VCaP (cell line): ENCODE measurements around the gene ZNF25.

ENCODE experiments used
- H3K27ac ChIP-seq: fragments of 450-650 bp; 2 replicates; pipeline ENCODE4 v1.5.1; 2017
- TF ChIP-seq, protein P1 (sequence below): fragments of 450-650 bp; conservative IDR thresholded peaks from 2 replicates; pipeline ENCODE4 v1.5.1; 2017; ENCODE audit warnings: mild to moderate bottlenecking, moderate library complexity

ZNF25 gene

DNA sequence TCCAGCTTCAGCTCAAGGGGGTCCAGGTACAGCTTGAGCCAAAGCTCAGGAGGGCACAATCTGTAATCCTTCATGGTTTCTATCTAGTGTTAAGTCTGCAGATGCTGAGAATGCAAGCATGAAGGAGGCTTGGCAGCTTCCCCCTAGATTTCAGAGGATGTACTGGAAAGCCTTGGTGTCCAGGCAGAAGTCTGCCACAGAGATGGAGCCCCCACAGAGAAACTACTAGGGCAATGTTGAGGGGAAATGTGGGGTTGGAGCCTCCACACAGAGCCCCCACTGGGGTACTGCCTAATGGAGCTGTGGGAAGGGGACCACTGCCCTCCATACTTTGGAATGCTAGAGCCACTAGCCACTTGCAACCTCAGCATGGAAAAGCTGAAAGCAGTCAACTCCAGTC lies 11.4 kb downstream of the ZNF25 start:
- no peak overlapping the region for H3K27ac ChIP-seq
- TF ChIP-seq, protein P1, sequence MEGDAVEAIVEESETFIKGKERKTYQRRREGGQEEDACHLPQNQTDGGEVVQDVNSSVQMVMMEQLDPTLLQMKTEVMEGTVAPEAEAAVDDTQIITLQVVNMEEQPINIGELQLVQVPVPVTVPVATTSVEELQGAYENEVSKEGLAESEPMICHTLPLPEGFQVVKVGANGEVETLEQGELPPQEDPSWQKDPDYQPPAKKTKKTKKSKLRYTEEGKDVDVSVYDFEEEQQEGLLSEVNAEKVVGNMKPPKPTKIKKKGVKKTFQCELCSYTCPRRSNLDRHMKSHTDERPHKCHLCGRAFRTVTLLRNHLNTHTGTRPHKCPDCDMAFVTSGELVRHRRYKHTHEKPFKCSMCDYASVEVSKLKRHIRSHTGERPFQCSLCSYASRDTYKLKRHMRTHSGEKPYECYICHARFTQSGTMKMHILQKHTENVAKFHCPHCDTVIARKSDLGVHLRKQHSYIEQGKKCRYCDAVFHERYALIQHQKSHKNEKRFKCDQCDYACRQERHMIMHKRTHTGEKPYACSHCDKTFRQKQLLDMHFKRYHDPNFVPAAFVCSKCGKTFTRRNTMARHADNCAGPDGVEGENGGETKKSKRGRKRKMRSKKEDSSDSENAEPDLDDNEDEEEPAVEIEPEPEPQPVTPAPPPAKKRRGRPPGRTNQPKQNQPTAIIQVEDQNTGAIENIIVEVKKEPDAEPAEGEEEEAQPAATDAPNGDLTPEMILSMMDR: no peak

DNA sequence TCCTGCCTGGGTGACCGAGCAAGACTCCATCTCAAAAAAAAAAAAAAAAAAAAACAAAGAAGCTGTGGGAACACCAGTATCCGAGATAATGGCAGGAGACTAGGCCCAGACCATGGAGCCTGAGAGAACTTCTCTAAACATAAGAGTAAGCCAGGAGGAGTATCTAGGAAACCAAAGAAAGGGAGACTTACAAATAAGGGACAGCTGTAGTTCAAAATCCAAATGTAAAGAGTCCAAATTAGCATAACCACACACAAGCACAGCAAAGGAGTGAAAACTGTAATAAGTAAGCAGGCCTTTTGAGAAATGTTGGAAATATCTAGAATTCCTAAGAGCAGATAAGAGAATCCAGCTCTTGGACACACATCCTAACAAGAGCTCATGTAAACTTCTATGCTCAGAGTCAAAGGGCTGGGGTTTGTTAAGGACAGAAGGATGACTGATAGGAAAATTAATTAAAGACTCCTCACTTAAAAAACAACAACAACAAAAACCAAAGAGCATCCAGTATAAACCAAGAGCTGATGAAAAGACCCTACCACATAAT lies 15.8 kb downstream of the ZNF25 start:
- TF ChIP-seq, protein P1: no peak

DNA sequence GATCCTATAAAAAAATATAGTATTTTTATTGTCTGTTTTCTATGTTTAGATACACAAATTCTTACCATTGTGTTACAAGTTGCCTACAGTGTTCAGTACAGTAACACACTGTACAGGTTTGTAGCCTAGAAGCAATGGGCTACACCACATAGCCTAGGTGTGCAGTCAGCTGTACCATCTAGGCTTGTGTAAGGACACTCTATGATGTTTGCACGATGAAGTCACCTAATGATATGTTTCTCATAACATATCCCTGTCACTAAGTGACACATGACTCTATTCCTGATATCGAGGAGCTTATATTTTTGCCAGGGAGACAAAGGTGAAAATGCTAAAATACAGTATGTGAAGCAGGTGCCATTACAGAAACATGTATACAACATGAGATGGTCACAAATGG lies 18.6 kb downstream of the ZNF25 start:
- no peak overlapping the region for H3K27ac ChIP-seq
- TF ChIP-seq, protein P1: no peak

More for the DNA sequence above, 15.8 kb downstream of the ZNF25 start:
- H3K27ac ChIP-seq: no peak overlapping the region

DNA sequence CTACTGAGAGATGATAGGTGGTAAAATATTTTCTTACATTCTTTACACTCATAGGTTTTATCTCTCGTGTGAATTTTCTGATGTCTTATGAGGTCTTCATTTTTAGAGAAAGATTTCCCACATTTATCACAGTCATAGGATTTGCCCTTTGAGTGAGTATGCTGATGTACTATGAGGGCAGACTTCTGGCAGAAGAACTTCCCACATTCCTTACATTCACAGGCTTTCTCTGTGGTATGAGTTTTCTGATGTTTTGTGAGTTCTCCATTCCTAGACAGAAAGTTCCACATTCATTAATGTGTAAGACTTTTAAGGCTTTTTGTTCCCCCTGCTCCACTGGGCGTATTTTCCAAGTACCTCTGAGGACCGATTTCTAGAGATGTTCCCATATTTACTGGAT lies 23.5 kb downstream of the ZNF25 start:
- TF ChIP-seq, protein P1: no peak
- no peak overlapping the region for H3K27ac ChIP-seq

DNA sequence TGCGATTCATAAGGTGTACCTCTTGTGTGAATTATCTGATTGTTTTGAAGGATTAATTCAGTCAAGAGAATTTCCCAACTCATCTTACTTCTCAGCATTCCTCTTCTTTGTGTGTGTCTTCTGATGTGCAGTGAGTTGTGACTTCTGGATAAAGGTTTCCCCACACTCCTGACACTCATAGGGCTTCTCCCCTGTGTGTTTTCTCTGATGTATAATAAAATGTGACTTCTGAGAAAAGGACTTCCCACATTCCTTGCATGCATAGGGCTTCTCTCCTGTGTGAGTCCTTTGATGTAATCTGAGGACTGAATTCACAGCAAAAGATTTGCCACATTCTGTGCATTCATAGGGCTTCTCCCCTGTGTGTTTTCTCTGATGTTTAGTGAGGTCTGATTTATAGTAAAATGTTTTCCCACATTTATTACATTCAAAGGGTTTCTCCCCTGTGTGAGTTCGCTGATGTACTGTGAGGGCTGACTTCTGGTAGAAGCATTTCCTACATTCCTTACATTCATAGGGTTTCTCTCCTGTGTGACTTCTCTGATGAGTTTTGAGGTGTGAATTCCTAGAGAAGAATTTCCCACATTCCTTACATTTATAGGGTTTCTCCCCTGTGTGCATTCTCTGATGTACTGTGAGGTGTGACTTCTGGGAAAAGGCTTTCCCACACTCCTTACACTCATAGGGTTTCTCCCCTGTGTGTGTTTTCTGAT lies 24.2 kb downstream of the ZNF25 start:
- H3K27ac ChIP-seq: no peak overlapping the region
- TF ChIP-seq, protein P1: no peak

DNA sequence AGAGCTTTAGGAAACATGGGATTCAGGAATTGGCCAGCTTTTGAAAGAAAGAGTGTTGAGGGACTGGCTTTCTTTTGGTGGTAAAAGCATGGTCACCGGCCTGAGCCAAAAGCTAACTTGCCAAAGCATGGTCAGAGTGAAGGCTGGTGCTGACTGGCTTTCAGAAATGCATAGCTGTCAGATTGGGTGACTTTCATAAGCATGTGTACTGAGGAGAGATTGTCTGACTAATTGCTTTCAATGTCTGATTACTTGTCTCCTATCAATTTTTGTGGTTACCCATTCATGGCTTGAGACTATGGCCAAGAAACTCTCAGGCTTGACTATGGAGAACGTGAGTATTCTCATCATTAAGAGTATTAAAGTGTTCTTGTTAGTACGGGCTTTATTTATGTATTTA lies 28.2 kb downstream of the ZNF25 start:
- H3K27ac ChIP-seq: no peak overlapping the region
- TF ChIP-seq, protein P1: no peak

DNA sequence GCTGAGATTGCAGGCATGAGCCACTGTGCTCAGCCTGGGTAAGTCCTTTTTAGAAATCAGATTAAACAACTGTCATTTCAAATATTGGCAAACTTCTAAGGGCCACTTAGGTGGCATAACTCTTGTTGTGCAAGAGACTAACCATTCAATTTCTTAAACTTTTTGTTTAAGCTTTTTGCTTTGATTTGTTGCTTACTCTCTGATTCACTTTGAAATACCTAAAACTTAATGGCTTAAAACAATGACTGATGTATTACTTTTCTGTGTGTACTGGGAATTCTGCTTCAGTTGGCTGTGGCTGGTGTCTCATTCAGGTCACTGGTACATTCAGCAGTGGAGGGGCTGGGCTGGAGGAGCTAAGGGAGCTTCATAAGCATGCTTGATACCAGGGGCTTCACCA lies 28.9 kb downstream of the ZNF25 start:
- TF ChIP-seq, protein P1: no peak
- H3K27ac ChIP-seq: no peak overlapping the region
